OCI-LY7 (cell line): Measurements from ENCODE around the gene C17orf113. TPM values are rescaled to one million over a fixed set of nuclear protein-coding genes. Genes with fewer than 3 reads are reported as not detected.

ENCODE experiments used
- BruUV-seq: library from RNA; stranded (reverse); fragments of 400-500 nt; replicated peaks from 2 replicates; lab custom pipeline; 2021; lab: Mats Ljungman, UMichigan
- CTCF ChIA-PET: fragments of 300-600 bp; sonication (Branson Sonifier 250); formaldehyde crosslinking; loops from one replicate; lab custom pipeline; 2022; ENCODE audit warnings: antibody characterized with exemption; ENCODE audit not compliant: unreplicated experiment; lab: Charles Lee
- POLR2A ChIA-PET: fragments of 300-600 bp; sonication (Branson Sonifier 250); formaldehyde crosslinking; loops from one replicate; lab custom pipeline; 2022; ENCODE audit warnings: antibody characterized with exemption; lab: Charles Lee
- DNase-seq: peaks from one replicate; pipeline ENCODE4 v3.0.0-alpha.2; 2015; ENCODE audit warnings: low spot score
- H2AFZ ChIP-seq: fragments of 200-600 bp; sonication (generic), shearing (Covaris generic); 2 replicates; pipeline ENCODE4 v1.6.1; 2014; ENCODE audit warnings: mild to moderate bottlenecking, antibody characterized with exemption, low read length, moderate library complexity
- H3K27ac ChIP-seq: fragments of 200-600 bp; sonication (generic); 2 replicates; pipeline ENCODE4 v1.5.1; 2014; ENCODE audit warnings: mixed run types, low read depth, mild to moderate bottlenecking, moderate library complexity, low read length, inconsistent platforms; ENCODE audit not compliant: poor library complexity, severe bottlenecking
- H3K36me3 ChIP-seq: fragments of 200-600 bp; sonication (generic); 2 replicates; pipeline ENCODE4 v1.6.1; 2014; ENCODE audit warnings: mild to moderate bottlenecking, antibody characterized with exemption, low read length, moderate library complexity, mixed read lengths; ENCODE audit not compliant: insufficient read depth
- H3K4me1 ChIP-seq: fragments of 200-600 bp; sonication (generic); 2 replicates; pipeline ENCODE4 v1.5.1; 2014; ENCODE audit warnings: mild to moderate bottlenecking, low read length; ENCODE audit not compliant: insufficient read depth, poor library complexity, severe bottlenecking
- H3K4me2 ChIP-seq: fragments of 200-600 bp; sonication (generic); 2 replicates; pipeline ENCODE4 v1.6.1; 2014; ENCODE audit warnings: mild to moderate bottlenecking, low read length
- H3K4me3 ChIP-seq: fragments of 200-600 bp; sonication (generic); 2 replicates; pipeline ENCODE4 v1.5.1; 2014; ENCODE audit warnings: mild to moderate bottlenecking, low read depth, low read length; ENCODE audit not compliant: poor library complexity, severe bottlenecking
- H3K79me2 ChIP-seq: fragments of 200-600 bp; sonication (generic); 2 replicates; pipeline ENCODE4 v1.6.1; 2016; ENCODE audit warnings: low read depth, mild to moderate bottlenecking, low read length, moderate library complexity, mixed read lengths; ENCODE audit not compliant: insufficient read depth
- H3K9me2 ChIP-seq: fragments of 200-600 bp; sonication (generic); 2 replicates; pipeline ENCODE4 v1.6.1; 2016; ENCODE audit warnings: mild to moderate bottlenecking, low read length, mixed read lengths; ENCODE audit not compliant: insufficient read depth
- H3K9me3 ChIP-seq: fragments of 200-600 bp; sonication (generic); 2 replicates; pipeline ENCODE4 v1.6.1; 2014; ENCODE audit warnings: mild to moderate bottlenecking, mixed run types, low read length, mixed read lengths
- H4K20me1 ChIP-seq: fragments of 200-600 bp; sonication (generic); 2 replicates; pipeline ENCODE4 v1.6.1; 2014; ENCODE audit warnings: mild to moderate bottlenecking, antibody characterized with exemption, low read length, moderate library complexity, mixed read lengths; ENCODE audit not compliant: insufficient read depth
- EZH2phosphoT487 ChIP-seq: fragments of 200-600 bp; sonication (generic); IDR thresholded peaks from 2 replicates; pipeline ENCODE4 v1.6.1; 2018; ENCODE audit warnings: low read depth, borderline replicate concordance, mild to moderate bottlenecking, mixed run types, antibody characterized with exemption, low read length, moderate library complexity, mixed read lengths
- intact Hi-C: fragments of 100-400 bp; cut with micrococcal nuclease; formaldehyde crosslinking; loops from one replicate; pipeline ENCODE4 v1.10.0; 2022; ENCODE audit not compliant: unreplicated experiment
- total RNA-seq, 2 experiments: library from RNA; depleted of rRNA in 1 of 2; stranded (reverse); fragments of >200 nt in 1 of 2; shearing (Covaris generic) in 1 of 2; gene quantifications; 2 replicates each; pipeline ENCODE4 v1.2.3, GENCODE V29; 2014 to 2022
- TF ChIP-seq, protein P1 (sequence below): fragments of 200-600 bp; sonication (generic); conservative IDR thresholded peaks from 2 replicates; pipeline ENCODE4 v1.5.1; 2014; ENCODE audit warnings: mild to moderate bottlenecking, antibody characterized with exemption, low read length, moderate library complexity, mixed read lengths

Gene C17orf113
- total RNA-seq, 2 experiments from 2014 or later, result 0.25 TPM

DNA sequence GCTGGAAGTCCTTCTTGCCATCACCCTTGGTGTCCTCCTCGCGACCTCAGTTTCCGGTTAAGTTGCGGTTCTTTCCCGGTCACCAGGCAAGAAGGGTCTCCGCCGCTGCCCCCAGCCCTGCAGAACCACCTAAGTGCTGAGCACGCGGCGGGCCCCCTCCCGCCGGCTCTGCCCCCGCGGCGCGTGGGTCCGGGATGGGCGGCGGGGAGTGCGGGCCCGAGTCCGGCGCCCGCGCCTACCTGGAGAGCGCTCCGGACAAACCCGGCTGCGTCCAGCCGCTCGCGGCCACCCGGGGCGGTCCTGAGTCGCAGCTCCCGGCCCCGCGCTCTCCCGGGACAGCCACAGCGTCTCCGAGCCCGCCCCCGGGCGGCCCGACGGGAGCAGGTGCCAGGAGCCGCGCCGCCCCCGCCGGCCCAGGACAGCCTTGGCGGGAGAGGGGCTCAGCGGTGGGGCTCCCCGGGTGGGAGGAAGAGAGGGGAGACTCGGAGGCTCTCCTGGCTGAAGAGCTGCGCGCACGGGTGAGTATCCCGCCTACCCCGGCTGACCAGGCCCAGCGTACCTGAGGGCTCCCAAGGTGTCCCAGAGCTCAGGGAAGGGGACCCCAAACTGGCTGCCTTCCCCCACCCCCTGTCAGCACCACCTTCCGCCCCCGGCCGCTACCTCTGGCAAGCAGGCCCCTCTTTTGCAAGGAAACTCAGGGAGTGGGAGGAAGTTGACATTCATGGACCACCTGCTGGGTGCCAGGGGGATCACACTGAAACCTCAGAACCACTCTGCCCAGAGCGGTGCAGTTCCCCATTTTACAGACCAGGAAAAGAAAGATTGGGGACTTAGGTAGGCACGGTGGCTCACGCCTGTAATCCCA lies 22.2 kb upstream of the C17orf113 start:
- Histone ChIP-seq H3K36me3 (no peaks in the 10 kb centered on the region), H3K79me2 (no peaks in the 10 kb centered on the region), H3K9me3 (no peaks in the 10 kb centered on the region), H4K20me1 (no peaks in the 10 kb centered on the region), H3K4me2 (peak overlapping the region; percentile 69), H3K4me3 (peak overlapping the region; percentile 66), H3K4me1 (peaks cover 16% of the 10 kb centered on the region), H3K27ac (no peak overlapping the region), H2AFZ (peak overlapping the region; percentile 60), H3K9me2 (no peaks in the 10 kb centered on the region)
- no TSS peak for BruUV-seq
- CTCF ChIA-PET, result interaction anchor here (0.9 to 1.2 kb wide), 2 partner anchors 40 to 81 kb away, joined by 3 read pairs; partner anchors contain the start of gene DHX58
- intact Hi-C loops, result no loop called here
- DNase-seq, result peak; percentile 39
- TF ChIP-seq, protein P1, sequence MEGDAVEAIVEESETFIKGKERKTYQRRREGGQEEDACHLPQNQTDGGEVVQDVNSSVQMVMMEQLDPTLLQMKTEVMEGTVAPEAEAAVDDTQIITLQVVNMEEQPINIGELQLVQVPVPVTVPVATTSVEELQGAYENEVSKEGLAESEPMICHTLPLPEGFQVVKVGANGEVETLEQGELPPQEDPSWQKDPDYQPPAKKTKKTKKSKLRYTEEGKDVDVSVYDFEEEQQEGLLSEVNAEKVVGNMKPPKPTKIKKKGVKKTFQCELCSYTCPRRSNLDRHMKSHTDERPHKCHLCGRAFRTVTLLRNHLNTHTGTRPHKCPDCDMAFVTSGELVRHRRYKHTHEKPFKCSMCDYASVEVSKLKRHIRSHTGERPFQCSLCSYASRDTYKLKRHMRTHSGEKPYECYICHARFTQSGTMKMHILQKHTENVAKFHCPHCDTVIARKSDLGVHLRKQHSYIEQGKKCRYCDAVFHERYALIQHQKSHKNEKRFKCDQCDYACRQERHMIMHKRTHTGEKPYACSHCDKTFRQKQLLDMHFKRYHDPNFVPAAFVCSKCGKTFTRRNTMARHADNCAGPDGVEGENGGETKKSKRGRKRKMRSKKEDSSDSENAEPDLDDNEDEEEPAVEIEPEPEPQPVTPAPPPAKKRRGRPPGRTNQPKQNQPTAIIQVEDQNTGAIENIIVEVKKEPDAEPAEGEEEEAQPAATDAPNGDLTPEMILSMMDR, result peak; percentile 34; the same call in 1 of the 2 replicates
- no peak for TF ChIP-seq EZH2phosphoT487
- POLR2A ChIA-PET, result interaction anchor here (1.1 kb wide), 1 partner anchor 41 kb away, joined by 3 read pairs; no protein-coding TSS in a partner anchor

DNA sequence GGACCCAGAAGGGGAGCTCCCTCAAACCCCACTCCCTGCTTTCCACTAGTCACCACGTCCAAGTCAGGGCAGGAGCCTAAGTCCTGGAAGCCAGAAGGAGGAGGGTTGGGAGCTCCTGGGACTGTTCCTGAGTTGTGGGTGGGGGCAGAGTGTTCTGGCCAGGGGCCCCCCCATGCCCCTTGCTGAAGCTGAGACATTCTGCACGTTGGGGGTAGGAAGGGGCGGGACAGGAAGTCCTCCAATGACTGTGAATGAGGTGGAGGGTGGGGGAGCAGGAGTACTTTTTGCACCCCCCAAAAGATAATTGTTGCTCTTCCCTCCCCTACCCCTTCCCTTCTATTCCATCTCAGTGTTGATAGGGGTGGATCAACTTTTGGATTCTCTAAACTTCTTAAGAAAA lies 21.4 kb upstream of the C17orf113 start:
- Histone ChIP-seq H3K4me3 (peak overlapping the region; percentile 66), H3K9me3 (no peaks in the 10 kb centered on the region), H3K27ac (no peak overlapping the region), H2AFZ (peak overlapping the region; percentile 60), H3K4me2 (peak overlapping the region; percentile 69), H3K36me3 (no peaks in the 10 kb centered on the region), H3K9me2 (no peaks in the 10 kb centered on the region), H4K20me1 (no peaks in the 10 kb centered on the region), H3K79me2 (no peaks in the 10 kb centered on the region), H3K4me1 (peaks cover 16% of the 10 kb centered on the region)
- DNase-seq, result peak; percentile 55
- CTCF ChIA-PET, result interaction anchor here (0.5 to 1.2 kb wide), 4 partner anchors 8 to 82 kb away, joined by 3 read pairs; partner anchors contain the start of gene DHX58
- no peak for TF ChIP-seq EZH2phosphoT487
- TF ChIP-seq, protein P1, result no peak
- no TSS peak for BruUV-seq
- intact Hi-C loops, result no loop called here
- POLR2A ChIA-PET, result interaction anchor here (1.1 kb wide), 1 partner anchor 41 kb away, joined by 3 read pairs; no protein-coding TSS in a partner anchor
